Activated naive CD8-positive, alpha-beta T cell treated with anti-CD3 and anti-CD28 coated beads, Interleukin-2, amount 50 U/mL, for 24 hours (primary cell): Measurements from ENCODE around the gene TAS2R46.
A peak's percentile ranks its signal among the peaks of the same experiment; 100 is the strongest.

Experiments used
- ATAC-seq: fragments of 150-1000 bp; cut with Tn5 transposase; one replicate; pipeline ENCODE4 v1.10.0; 2021
- DNase-seq: peaks from one replicate; pipeline ENCODE4 v3.0.0; 2021
- H3K27ac Mint-ChIP-seq: one replicate; pipeline ENCODE4 v1.8.0; 2021; ENCODE audit warnings: mild to moderate bottlenecking, mixed read lengths
- H3K27me3 Mint-ChIP-seq: one replicate; pipeline ENCODE4 v1.8.0; 2021; ENCODE audit warnings: mixed read lengths
- H3K36me3 Mint-ChIP-seq: one replicate; pipeline ENCODE4 v1.8.0; 2021; ENCODE audit warnings: low read depth, mixed read lengths
- H3K4me1 Mint-ChIP-seq: one replicate; pipeline ENCODE4 v1.8.0; 2021; ENCODE audit warnings: mixed read lengths
- H3K4me3 Mint-ChIP-seq: one replicate; pipeline ENCODE4 v1.8.0; 2021; ENCODE audit warnings: mild to moderate bottlenecking, moderate library complexity, mixed read lengths
- H3K9me3 Mint-ChIP-seq: one replicate; pipeline ENCODE4 v1.8.0; 2021; ENCODE audit warnings: mixed read lengths

Gene TAS2R46

GRCh38 chr12:11014234-11014633 lies 47.9 kb downstream of the TAS2R46 start:
- DNase-seq = no peak
- Mint-ChIP-seq H3K9me3 (no peaks in the 10 kb centered on the region), H3K36me3 (peaks cover 26% of the 10 kb centered on the region), H3K27ac (peak overlapping the region; percentile 5), H3K4me1 (peaks cover 11% of the 10 kb centered on the region), H3K4me3 (no peak overlapping the region), H3K27me3 (no peaks in the 10 kb centered on the region)
- ATAC-seq = peak; percentile 36
